H9 (cell line): Measurements from ENCODE around the gene PCSK2. TPM values are rescaled to one million over a fixed set of nuclear protein-coding genes. Genes with fewer than 3 reads are reported as not detected.

Experiments used
- DNase-seq: peaks from one replicate; pipeline ENCODE4 v3.0.0-alpha.2; 2017
- H2AFZ ChIP-seq: one replicate; pipeline ENCODE4 v1.6.1; 2013; ENCODE audit warnings: mild to moderate bottlenecking, low read length, control low read depth, moderate library complexity
- H2AK5ac ChIP-seq: 2 replicates; pipeline ENCODE4 v1.6.1; 2013; ENCODE audit warnings: low read length, control low read depth, mixed read lengths; ENCODE audit not compliant: insufficient read length
- H2BK120ac ChIP-seq: one replicate; pipeline ENCODE4 v1.6.1; 2013; ENCODE audit warnings: low read depth, mild to moderate bottlenecking, low read length, control low read depth, inconsistent platforms; ENCODE audit not compliant: poor library complexity, severe bottlenecking
- H2BK12ac ChIP-seq: 2 replicates; pipeline ENCODE4 v1.6.1; 2013; ENCODE audit warnings: low read length, control low read depth, mixed read lengths, low read depth; ENCODE audit not compliant: insufficient read length
- H2BK15ac ChIP-seq: 2 replicates; pipeline ENCODE4 v1.6.1; 2013; ENCODE audit warnings: low read depth, low read length, control low read depth
- H2BK20ac ChIP-seq: one replicate; pipeline ENCODE4 v1.6.1; 2013; ENCODE audit warnings: low read depth, mild to moderate bottlenecking, low read length, control low read depth, inconsistent platforms; ENCODE audit not compliant: poor library complexity, severe bottlenecking
- H2BK5ac ChIP-seq: 2 replicates; pipeline ENCODE4 v1.6.1; 2013; ENCODE audit warnings: low read length, control low read depth, mixed read lengths; ENCODE audit not compliant: insufficient read length
- H3K14ac ChIP-seq: 2 replicates; pipeline ENCODE4 v1.6.1; 2013; ENCODE audit warnings: low read length, control low read depth; ENCODE audit not compliant: insufficient read depth
- H3K18ac ChIP-seq: 2 replicates; pipeline ENCODE4 v1.6.1; 2013; ENCODE audit warnings: low read depth, mild to moderate bottlenecking, mixed read lengths, low read length, control low read depth; ENCODE audit not compliant: insufficient read length
- H3K23ac ChIP-seq: 2 replicates; pipeline ENCODE4 v1.6.1; 2013; ENCODE audit warnings: low read length, control low read depth, mixed read lengths, low read depth; ENCODE audit not compliant: insufficient read length
- H3K23me2 ChIP-seq: 2 replicates; pipeline ENCODE4 v1.6.1; 2013; ENCODE audit warnings: low read depth, mild to moderate bottlenecking, mixed read lengths, low read length, control low read depth; ENCODE audit not compliant: insufficient read length, poor library complexity, severe bottlenecking
- H3K27ac ChIP-seq: 2 replicates; pipeline ENCODE4 v1.5.1; 2013; ENCODE audit warnings: low read length, control low read depth, mixed read lengths, low read depth; ENCODE audit not compliant: insufficient read length
- H3K27me3 ChIP-seq: 2 replicates; pipeline ENCODE4 v1.6.1; 2013; ENCODE audit warnings: low read length, control low read depth, inconsistent platforms; ENCODE audit not compliant: insufficient read depth
- H3K4ac ChIP-seq: 2 replicates; pipeline ENCODE4 v1.6.1; 2013; ENCODE audit warnings: low read depth, mild to moderate bottlenecking, control low read depth, inconsistent platforms, low read length, moderate library complexity
- H3K4me1 ChIP-seq: 2 replicates; pipeline ENCODE4 v1.6.1; 2013; ENCODE audit warnings: low read length, control low read depth, inconsistent platforms; ENCODE audit not compliant: insufficient read depth
- H3K4me2 ChIP-seq: 2 replicates; pipeline ENCODE4 v1.6.1; 2013; ENCODE audit warnings: low read length, control low read depth, mixed read lengths; ENCODE audit not compliant: insufficient read length, insufficient read depth
- H3K56ac ChIP-seq: 2 replicates; pipeline ENCODE4 v1.6.1; 2013; ENCODE audit warnings: low read depth, mild to moderate bottlenecking, mixed read lengths, low read length, control low read depth; ENCODE audit not compliant: insufficient read length
- H3K79me1 ChIP-seq: 2 replicates; pipeline ENCODE4 v1.6.1; 2013; ENCODE audit warnings: low read depth, mild to moderate bottlenecking, moderate library complexity, low read length, control low read depth, inconsistent platforms; ENCODE audit not compliant: insufficient read depth, poor library complexity, severe bottlenecking
- H3K79me2 ChIP-seq: 2 replicates; pipeline ENCODE4 v1.6.1; 2013; ENCODE audit warnings: low read length, control low read depth, inconsistent platforms; ENCODE audit not compliant: insufficient read depth
- H3K9ac ChIP-seq: 2 replicates; pipeline ENCODE4 v1.6.1; 2013; ENCODE audit warnings: low read length, control low read depth, mixed read lengths; ENCODE audit not compliant: insufficient read length; ENCODE audit errors: extremely low read depth
- H3K9me3 ChIP-seq: one replicate; pipeline ENCODE4 v1.6.1; 2013; ENCODE audit warnings: low read depth, low read length, inconsistent platforms; ENCODE audit not compliant: control insufficient read depth
- H3T11ph ChIP-seq: one replicate; pipeline ENCODE4 v1.6.1; 2013; ENCODE audit warnings: mild to moderate bottlenecking, low read length, control low read depth, inconsistent platforms
- H4K20me1 ChIP-seq: one replicate; pipeline ENCODE4 v1.6.1; 2013; ENCODE audit not compliant: control insufficient read depth, insufficient read length, insufficient read depth
- H4K5ac ChIP-seq: 2 replicates; pipeline ENCODE4 v1.6.1; 2013; ENCODE audit warnings: low read depth, mild to moderate bottlenecking, mixed read lengths, low read length, control low read depth; ENCODE audit not compliant: insufficient read length
- H4K8ac ChIP-seq: replicated peaks from 2 replicates; pipeline ENCODE4 v1.6.1; 2013; ENCODE audit warnings: low read length, control low read depth, mixed read lengths, low read depth; ENCODE audit not compliant: insufficient read length
- H4K91ac ChIP-seq: 2 replicates; pipeline ENCODE4 v1.6.1; 2013; ENCODE audit warnings: low read depth, mild to moderate bottlenecking, moderate library complexity, mixed read lengths, low read length, control low read depth; ENCODE audit not compliant: insufficient read length
- H3K27ac Mint-ChIP-seq, 3 experiments: 2 replicates in 2 of 3; 3 replicates in 1 of 3; pipeline ENCODE4 v1.8.0; 2020 to 2021; ENCODE audit warnings: mixed read lengths in 3 of 3, mild to moderate bottlenecking in 1 of 3, moderate library complexity in 1 of 3
- H3K27me3 Mint-ChIP-seq: 2 replicates; pipeline ENCODE4 v1.8.0; 2021; ENCODE audit warnings: low read depth, mild to moderate bottlenecking, moderate library complexity, mixed read lengths
- H3K36me3 Mint-ChIP-seq, 3 experiments: 2 replicates in 2 of 3; 3 replicates in 1 of 3; pipeline ENCODE4 v1.8.0; 2020 to 2021; ENCODE audit warnings: low read depth in 3 of 3, mixed read lengths in 3 of 3; ENCODE audit not compliant: insufficient read depth in 1 of 3
- H3K4me1 Mint-ChIP-seq, 2 experiments: 2 replicates each; pipeline ENCODE4 v1.8.0; 2020; ENCODE audit warnings: mixed read lengths in 2 of 2
- H3K4me3 Mint-ChIP-seq, 2 experiments: 2 replicates in 1 of 2; 3 replicates in 1 of 2; pipeline ENCODE4 v1.8.0; 2020 to 2021; ENCODE audit warnings: mild to moderate bottlenecking in 2 of 2, mixed read lengths in 2 of 2, moderate library complexity in 1 of 2
- H3K9me3 Mint-ChIP-seq, 2 experiments: 2 replicates in 1 of 2; 3 replicates in 1 of 2; pipeline ENCODE4 v1.8.0; 2020; ENCODE audit warnings: mild to moderate bottlenecking in 2 of 2, mixed read lengths in 2 of 2, moderate library complexity in 1 of 2
- CTCF ChIP-seq: fragments of 200-600 bp; sonication (generic); conservative IDR thresholded peaks from 3 replicates; pipeline ENCODE4 v1.8.0; 2021; ENCODE audit warnings: antibody characterized with exemption, mild to moderate bottlenecking
- WGBS: extraction: QIAGEN DNeasy Blood & Tissue Kit; methylation state at CpG from one replicate; pipeline ENCODE4 v1.1.7; 2013; ENCODE audit warnings: missing lambda C conversion rate, low lambda C conversion rate, mixed read lengths; ENCODE audit not compliant: insufficient read length; ENCODE audit errors: extremely low coverage; 5-methylcytosine and 5-hydroxymethylcytosine counted together
- total RNA-seq: library from RNA; stranded (reverse); gene quantifications from 2 replicates; pipeline ENCODE4 v1.2.1, GENCODE V29; 2021

PCSK2 gene
- total RNA-seq, 1 experiment from 2014 or later = 2.8 TPM

- H3K27me3 Mint-ChIP-seq = peaks cover 2% of the 10 kb centered on the region; the same call in 1 of the 2 replicates
- no peaks in the 10 kb centered on the region for H3K27me3 ChIP-seq
- no peaks in the 10 kb centered on the region for H4K20me1 ChIP-seq
- H2BK15ac ChIP-seq = no peak overlapping the region
- H2AFZ ChIP-seq = no peak overlapping the region
- no peak overlapping the region for H3K4me3 Mint-ChIP-seq
- H3T11ph ChIP-seq = no peak overlapping the region
- TF ChIP-seq CTCF = no peak
- no peak for DNase-seq
- H3K4me1 Mint-ChIP-seq = no peaks in the 10 kb centered on the region
- no peak overlapping the region for H2BK20ac ChIP-seq
- H3K4ac ChIP-seq = no peak overlapping the region
- no peaks in the 10 kb centered on the region for H3K23me2 ChIP-seq
- no peak overlapping the region for H4K8ac ChIP-seq
- no peak overlapping the region for H4K91ac ChIP-seq
- no peaks in the 10 kb centered on the region for H3K79me2 ChIP-seq
- no CpG with 5 or more reads among the region's 2 CpGs for WGBS
- H3K27ac Mint-ChIP-seq = no peak overlapping the region
- no peak overlapping the region for H3K4me2 ChIP-seq
- no peaks in the 10 kb centered on the region for H3K4me1 ChIP-seq
- peaks cover 0 to 7% (median 0%) of the 10 kb centered on the region in 3 experiments; a peak in 2 of 7 replicates for H3K36me3 Mint-ChIP-seq
- H3K23ac ChIP-seq = no peak overlapping the region
- H2AK5ac ChIP-seq = no peak overlapping the region
- no peak overlapping the region for H3K56ac ChIP-seq
- H2BK5ac ChIP-seq = no peak overlapping the region
- no peak overlapping the region for H4K5ac ChIP-seq
- H3K9me3 Mint-ChIP-seq = peaks cover 1 to 7% of the 10 kb centered on the region in 2 experiments; a peak in 2 of 5 replicates
- H3K9ac ChIP-seq = no peak overlapping the region
- H3K79me1 ChIP-seq = no peaks in the 10 kb centered on the region
- no peak overlapping the region for H3K18ac ChIP-seq
- H2BK12ac ChIP-seq = no peak overlapping the region
- no peak overlapping the region for H3K27ac ChIP-seq
- no peaks in the 10 kb centered on the region for H3K9me3 ChIP-seq
- no peak overlapping the region for H2BK120ac ChIP-seq
- H3K14ac ChIP-seq = no peak overlapping the region
Measured at GRCh38 chr20:17298751-17299150, 71.9 kb downstream of the PCSK2 start.
